BE2C (cell line): ENCODE results near the gene KCNMA1.

ENCODE experiments used
- DNase-seq: peaks from one replicate; pipeline ENCODE4 v3.0.0-alpha.2; 2020
- H3K27me3 ChIP-seq: fragments of 250-450 bp; sonication (Bioruptor Pico); 2 replicates; pipeline ENCODE4 v1.5.1; 2020; ENCODE audit warnings: mild to moderate bottlenecking
- H3K36me3 ChIP-seq: fragments of 250-450 bp; sonication (Bioruptor Pico); 2 replicates; pipeline ENCODE4 v1.5.1; 2020; ENCODE audit warnings: mild to moderate bottlenecking
- H3K4me1 ChIP-seq: fragments of 250-450 bp; sonication (Bioruptor Pico); 2 replicates; pipeline ENCODE4 v1.5.1; 2020
- H3K4me3 ChIP-seq: 2 replicates; pipeline ENCODE4 v1.5.1; 2011; ENCODE audit warnings: low read depth, low read length
- H3K9me3 ChIP-seq: fragments of 250-450 bp; sonication (Bioruptor Pico); 2 replicates; pipeline ENCODE4 v1.5.1; 2020
- CTCF ChIP-seq: IDR thresholded peaks from 2 replicates; pipeline ENCODE4 v1.5.1; 2012; ENCODE audit warnings: mild to moderate bottlenecking, low read depth, low read length

Gene KCNMA1

GRCh38 chr10:77541944-77542343 is 95.7 kb downstream of the KCNMA1 start:
- Histone ChIP-seq H3K4me3 (no peak overlapping the region), H3K9me3 (no peaks in the 10 kb centered on the region), H3K4me1 (no peaks in the 10 kb centered on the region), H3K36me3 (no peaks in the 10 kb centered on the region), H3K27me3 (no peaks in the 10 kb centered on the region)
- DNase-seq = no peak
- TF ChIP-seq CTCF = no peak

GRCh38 chr10:77541247-77541646 is 96.4 kb downstream of the KCNMA1 start:
- Histone ChIP-seq H3K4me3 (no peak overlapping the region), H3K27me3 (no peaks in the 10 kb centered on the region), H3K4me1 (no peaks in the 10 kb centered on the region), H3K9me3 (no peaks in the 10 kb centered on the region), H3K36me3 (no peaks in the 10 kb centered on the region)
- no peak for TF ChIP-seq CTCF
- DNase-seq = no peak

GRCh38 chr10:77539147-77539935 is 98.3 kb downstream of the KCNMA1 start:
- Histone ChIP-seq H3K27me3 (no peaks in the 10 kb centered on the region), H3K36me3 (no peaks in the 10 kb centered on the region), H3K4me1 (peaks cover under 1% of the 10 kb centered on the region), H3K9me3 (no peaks in the 10 kb centered on the region), H3K4me3 (no peak overlapping the region)
- no peak for TF ChIP-seq CTCF
- DNase-seq = no peak

GRCh38 chr10:77537720-77538373 is 99.8 kb downstream of the KCNMA1 start:
- Histone ChIP-seq H3K4me3 (no peak overlapping the region), H3K36me3 (no peaks in the 10 kb centered on the region), H3K9me3 (no peaks in the 10 kb centered on the region), H3K4me1 (peaks cover 16% of the 10 kb centered on the region), H3K27me3 (no peaks in the 10 kb centered on the region)
- DNase-seq = no peak
- no peak for TF ChIP-seq CTCF

- Histone ChIP-seq H3K36me3 (no peaks in the 10 kb centered on the region), H3K9me3 (no peaks in the 10 kb centered on the region; the same call in 1 of the 2 replicates), H3K4me3 (no peak overlapping the region), H3K27me3 (no peaks in the 10 kb centered on the region), H3K4me1 (peaks cover 24% of the 10 kb centered on the region)
- no peak for DNase-seq
- no peak for TF ChIP-seq CTCF
These were observed 100.5 kb downstream of the KCNMA1 start for GRCh38 chr10:77537071-77537470.

GRCh38 chr10:77533887-77534278 is 103.7 kb downstream of the KCNMA1 start:
- H3K36me3 ChIP-seq = no peaks in the 10 kb centered on the region

More at GRCh38 chr10:77533887-77534278, 103.7 kb downstream of the KCNMA1 start:
- Histone ChIP-seq H3K9me3 (no peaks in the 10 kb centered on the region; the same call in 1 of the 2 replicates), H3K4me1 (peaks cover 38% of the 10 kb centered on the region), H3K27me3 (no peaks in the 10 kb centered on the region), H3K4me3 (no peak overlapping the region)
- TF ChIP-seq CTCF = no peak
- peak; percentile 82 for DNase-seq
